ENCODE results near the gene EIF4B.

The EIF4B gene

DNA sequence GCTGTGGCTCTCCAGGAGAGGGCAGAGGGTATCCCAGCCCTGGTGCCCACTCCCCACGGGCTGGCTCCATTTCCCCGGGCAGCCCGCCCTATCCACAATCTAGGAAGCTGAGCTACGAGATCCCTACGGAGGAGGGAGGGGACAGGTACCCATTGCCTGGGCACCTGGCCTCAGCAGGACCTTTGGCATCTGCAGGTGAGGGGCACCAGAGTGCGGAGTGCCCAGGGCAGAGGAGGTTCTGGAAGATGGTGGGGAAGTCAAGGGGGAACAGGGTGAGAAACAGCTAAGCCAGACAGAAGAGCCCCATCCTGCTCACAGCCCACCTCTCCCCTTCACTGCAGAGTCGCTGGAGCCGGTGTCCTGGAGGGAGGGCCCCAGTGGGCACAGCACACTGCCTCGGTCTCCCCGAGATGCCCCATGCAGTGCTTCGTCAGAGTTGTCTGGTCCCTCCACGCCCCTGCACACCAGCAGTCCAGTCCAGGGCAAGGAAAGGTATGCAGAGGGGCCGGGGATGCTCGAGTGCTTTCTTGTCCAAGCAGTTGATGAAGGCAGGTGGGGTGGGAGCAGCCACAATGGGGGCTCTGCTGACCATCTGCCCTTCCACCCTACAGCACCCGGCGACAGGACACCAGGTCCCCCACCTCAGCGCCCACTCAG is 53.9 kb downstream of the EIF4B start:
- DNase-seq: no peak

DNA sequence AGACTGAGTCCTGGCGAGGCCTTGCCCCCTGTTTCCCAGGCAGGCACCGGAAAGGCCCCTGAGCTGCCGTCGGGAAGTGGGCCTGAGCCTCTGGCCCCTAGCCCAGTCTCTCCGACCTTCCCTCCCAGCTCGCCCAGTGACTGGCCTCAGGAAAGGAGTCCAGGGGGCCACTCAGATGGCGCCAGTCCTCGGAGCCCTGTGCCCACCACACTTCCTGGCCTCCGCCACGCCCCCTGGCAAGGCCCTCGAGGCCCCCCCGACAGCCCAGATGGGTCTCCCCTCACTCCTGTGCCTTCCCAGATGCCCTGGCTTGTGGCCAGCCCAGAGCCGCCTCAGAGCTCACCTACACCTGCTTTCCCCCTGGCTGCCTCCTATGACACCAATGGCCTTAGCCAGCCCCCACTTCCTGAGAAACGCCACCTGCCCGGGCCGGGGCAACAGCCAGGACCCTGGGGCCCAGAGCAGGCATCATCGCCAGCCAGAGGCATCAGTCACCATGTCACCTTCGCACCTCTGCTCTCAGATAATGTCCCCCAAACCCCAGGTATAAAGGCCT is 54.5 kb downstream of the EIF4B start:
- DNase-seq: no peak

DNA sequence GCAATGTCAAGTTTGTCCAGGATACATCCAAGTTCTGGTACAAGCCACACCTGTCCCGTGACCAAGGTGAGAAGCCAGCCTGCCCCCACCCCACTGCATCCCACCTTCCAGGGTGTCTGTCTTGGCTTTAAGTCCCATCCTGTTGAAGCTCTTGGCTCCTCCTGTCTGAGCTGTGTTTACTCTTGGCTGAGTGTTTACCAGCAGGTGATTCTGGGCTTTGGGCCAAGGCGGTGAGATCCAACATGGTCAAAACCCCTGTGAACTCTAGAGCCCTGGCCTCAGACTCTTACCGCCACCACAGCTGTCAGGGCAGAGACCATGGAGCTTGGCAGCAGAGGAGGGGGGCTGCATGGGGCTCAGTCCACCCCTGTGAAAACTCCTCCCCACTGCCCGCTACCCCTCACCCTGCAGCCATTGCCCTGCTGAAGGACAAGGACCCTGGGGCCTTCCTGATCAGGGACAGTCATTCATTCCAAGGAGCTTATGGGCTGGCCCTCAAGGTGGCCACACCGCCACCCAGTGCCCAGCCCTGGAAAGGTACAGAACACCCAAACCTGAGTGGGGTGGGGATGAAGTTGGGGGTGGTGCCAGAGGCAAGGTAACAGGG is 55.3 kb downstream of the EIF4B start:
- no peak for DNase-seq

DNA sequence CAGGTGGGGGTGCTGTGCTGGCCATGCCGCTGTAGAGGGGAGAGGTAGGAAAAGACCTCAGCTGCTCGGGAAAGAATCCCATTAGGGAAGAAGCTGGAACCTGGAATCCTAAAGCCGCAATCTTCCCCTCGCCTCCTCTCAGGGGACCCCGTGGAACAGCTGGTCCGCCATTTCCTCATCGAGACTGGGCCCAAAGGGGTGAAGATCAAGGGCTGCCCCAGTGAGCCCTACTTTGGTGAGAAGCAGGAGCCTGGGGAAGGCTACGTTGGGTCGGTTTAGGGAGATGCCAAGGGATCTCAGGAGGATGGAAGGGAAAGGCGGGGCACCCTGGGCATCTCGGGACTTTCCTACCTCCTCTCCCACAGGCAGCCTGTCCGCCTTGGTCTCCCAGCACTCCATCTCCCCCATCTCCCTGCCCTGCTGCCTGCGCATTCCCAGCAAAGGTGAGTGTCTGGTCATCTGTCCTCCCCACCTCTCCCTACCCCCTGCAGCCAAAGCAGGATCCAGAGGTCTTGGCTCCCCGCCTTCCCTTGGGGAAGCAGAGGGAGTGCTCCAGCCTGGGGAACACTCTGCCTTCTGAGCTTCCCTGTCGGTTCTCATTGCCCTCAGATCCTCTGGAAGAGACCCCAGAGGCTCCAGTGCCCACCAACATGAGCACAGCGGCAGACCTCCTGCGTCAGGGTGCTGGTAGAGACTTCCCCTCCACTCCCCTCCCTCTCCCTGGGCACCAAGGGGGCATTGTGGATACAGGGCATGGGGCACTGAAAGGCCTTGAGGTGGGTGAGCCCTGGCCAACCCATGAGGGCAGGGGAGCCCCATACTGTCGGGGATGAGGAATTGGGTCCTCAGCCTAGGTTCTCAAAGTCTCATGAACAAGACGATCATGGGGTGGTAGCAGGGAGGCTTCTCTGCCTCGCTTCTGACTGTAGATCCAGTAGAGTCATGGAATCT is 56.0 kb downstream of the EIF4B start:
- DNase-seq: no peak

DNA sequence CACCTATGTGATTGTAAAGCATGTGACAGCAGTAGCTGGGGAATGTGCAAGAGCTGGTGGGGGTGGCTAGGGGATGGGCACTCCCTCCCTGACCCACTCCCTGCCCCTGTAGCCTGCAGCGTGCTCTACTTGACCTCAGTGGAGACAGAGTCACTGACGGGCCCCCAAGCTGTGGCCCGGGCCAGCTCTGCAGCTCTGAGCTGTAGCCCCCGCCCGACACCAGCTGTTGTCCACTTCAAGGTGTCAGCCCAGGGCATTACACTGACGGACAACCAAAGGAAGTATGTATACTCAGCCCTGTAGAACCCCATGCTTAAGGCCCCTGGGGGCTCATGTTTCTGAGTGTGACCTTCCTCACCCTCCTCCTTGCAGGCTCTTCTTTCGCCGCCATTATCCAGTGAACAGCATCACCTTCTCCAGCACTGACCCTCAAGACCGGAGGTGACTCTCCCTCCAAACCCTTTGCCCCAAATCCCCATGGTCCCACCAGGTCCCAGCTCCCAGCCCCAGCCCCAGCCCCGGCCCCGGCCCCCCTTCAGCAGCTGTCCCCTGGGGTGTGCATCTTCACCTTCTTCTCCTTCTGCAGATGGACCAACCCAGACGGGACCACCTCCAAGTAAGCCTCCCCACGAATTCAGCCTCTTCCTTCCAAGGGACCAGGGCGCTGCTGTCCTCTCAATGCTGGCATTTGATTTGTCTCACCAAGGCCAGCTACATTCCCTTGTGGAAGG is 56.9 kb downstream of the EIF4B start:
- DNase-seq: no peak

GRCh38 chr12:53063708-53064612 is 57.7 kb downstream of the EIF4B start:
- DNase-seq: no peak

GRCh38 chr12:53064613-53065436 is 58.6 kb downstream of the EIF4B start:
- DNase-seq: no peak

- DNase-seq: no peak
These were observed 59.2 kb downstream of the EIF4B start for GRCh38 chr12:53065470-53065869.

GRCh38 chr12:53065975-53066931 is 60.0 kb downstream of the EIF4B start:
- DNase-seq: peak; percentile 91

- no peak for DNase-seq
These were observed 61.1 kb downstream of the EIF4B start for GRCh38 chr12:53067074-53067992.

GRCh38 chr12:53067993-53068770 is 61.9 kb downstream of the EIF4B start:
- DNase-seq: no peak

DNA sequence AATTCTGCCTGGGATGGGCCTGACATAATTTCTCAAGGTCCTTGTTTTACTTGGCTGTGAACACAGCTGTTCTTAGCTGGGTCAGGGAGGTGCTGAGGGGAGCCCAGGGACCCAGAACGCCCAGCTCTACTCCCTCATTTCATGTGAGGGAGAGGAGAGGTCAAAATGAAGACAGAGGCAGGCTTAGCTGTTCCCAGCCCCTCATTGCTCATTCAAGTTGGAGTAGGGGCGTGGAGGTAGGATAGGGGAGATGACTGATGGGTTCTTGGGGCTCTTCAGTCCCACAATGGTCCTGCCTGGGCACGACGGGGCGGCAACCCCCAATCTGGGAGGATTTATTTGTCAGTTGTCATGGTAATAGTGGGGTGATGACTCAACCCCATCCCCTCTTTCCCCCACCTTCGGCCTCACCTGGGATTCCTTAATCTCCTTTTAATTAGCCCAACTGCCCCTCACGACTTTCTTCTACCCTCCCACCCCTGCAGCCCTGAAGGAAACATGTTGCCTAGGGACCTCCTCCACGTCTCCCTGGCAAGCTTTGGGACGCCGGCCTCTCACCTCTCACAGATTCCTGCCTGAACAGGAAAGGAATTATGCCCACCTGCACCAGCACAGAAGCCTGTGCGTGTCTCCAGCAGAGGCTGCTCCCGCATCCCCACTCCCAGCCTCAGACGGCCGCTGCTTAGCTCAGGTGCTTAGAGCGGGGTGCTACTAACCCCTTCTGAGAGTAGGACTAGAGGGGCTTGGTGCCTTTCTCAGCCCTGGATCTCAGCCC is 62.7 kb downstream of the EIF4B start:
- DNase-seq: no peak

GRCh38 chr12:53069621-53070410 is 63.6 kb downstream of the EIF4B start:
- no peak for DNase-seq

GRCh38 chr12:53070877-53071492 is 64.7 kb downstream of the EIF4B start:
- peak; percentile 63 for DNase-seq

Data from eye (tissue), 1 donor.